Left ventricle myocardium inferior (tissue), 1 donor: Measurements from ENCODE around the gene MRPL30. TPM values are rescaled to one million over a fixed set of nuclear protein-coding genes. Genes with fewer than 3 reads are reported as not detected.

ENCODE experiments used
- DNase-seq: peaks from one replicate; pipeline ENCODE4 v3.0.0-alpha.2; 2020
- H3K27ac ChIP-seq: fragments of 200-600 bp; replicated peaks from 2 replicates; pipeline ENCODE4 v1.8.0; 2021
- H3K27me3 ChIP-seq: fragments of 200-600 bp; 2 replicates; pipeline ENCODE4 v1.8.0; 2021; ENCODE audit warnings: low read depth
- H3K36me3 ChIP-seq: fragments of 200-600 bp; 2 replicates; pipeline ENCODE4 v1.8.0; 2021
- H3K4me1 ChIP-seq: fragments of 200-600 bp; 2 replicates; pipeline ENCODE4 v1.8.0; 2021
- H3K4me3 ChIP-seq: fragments of 200-600 bp; 2 replicates; pipeline ENCODE4 v1.8.0; 2021; ENCODE audit warnings: mild to moderate bottlenecking, moderate library complexity
- H3K9me3 ChIP-seq: fragments of 200-600 bp; replicated peaks from 2 replicates; pipeline ENCODE4 v1.8.0; 2021
- CTCF ChIP-seq: fragments of 200-600 bp; IDR thresholded peaks from 2 replicates; pipeline ENCODE4 v1.8.0; 2021; ENCODE audit warnings: antibody characterized with exemption, mild to moderate bottlenecking, borderline replicate concordance
- intact Hi-C: fragments of 100-400 bp; cut with micrococcal nuclease; formaldehyde crosslinking; loops from one replicate; pipeline ENCODE4 v1.11.0; 2022
- total RNA-seq: library from RNA; stranded (reverse); fragmentation: NEBNext Ultra II Directional; extraction: Animal tissue kit (Norgen Biotek cat#: 25700); gene quantifications from one replicate; pipeline ENCODE4 v1.2.1, GENCODE V29; 2021
- donor health status: DM: no; HTN: yes; CAD: no; lungs with severe emphysema.

MRPL30 gene
- total RNA-seq, 1 donor from 2014 or later = 34.8 TPM

- peak within 1 kb of the TSS; percentile 89 for H3K27ac ChIP-seq
- peaks cover 30% of the 10 kb centered on the region for H3K36me3 ChIP-seq
- peaks cover 34% of the 10 kb centered on the region for H3K4me1 ChIP-seq
- H3K4me3 ChIP-seq = peak within 1 kb of the TSS; percentile 75
- H3K9me3 ChIP-seq = no peaks in the 10 kb centered on the region
- intact Hi-C loops = no loop called here
- H3K27me3 ChIP-seq = no peaks in the 10 kb centered on the region
- no peak for TF ChIP-seq CTCF
- DNase-seq = peak; percentile 92
Measured at GRCh38 chr2:99154643-99155536, 26.1 kb upstream of the MRPL30 start, which contains the start of the genes LIPT1 and TSGA10. Gene LIPT1, plus strand, starts transcription at chr2:99154967. Its CDS starts 6,991 bp downstream, at chr2:99161958. Gene TSGA10, minus strand, starts transcription at chr2:99154942. Its CDS starts 45,503 bp downstream, at chr2:99109439.

DNA sequence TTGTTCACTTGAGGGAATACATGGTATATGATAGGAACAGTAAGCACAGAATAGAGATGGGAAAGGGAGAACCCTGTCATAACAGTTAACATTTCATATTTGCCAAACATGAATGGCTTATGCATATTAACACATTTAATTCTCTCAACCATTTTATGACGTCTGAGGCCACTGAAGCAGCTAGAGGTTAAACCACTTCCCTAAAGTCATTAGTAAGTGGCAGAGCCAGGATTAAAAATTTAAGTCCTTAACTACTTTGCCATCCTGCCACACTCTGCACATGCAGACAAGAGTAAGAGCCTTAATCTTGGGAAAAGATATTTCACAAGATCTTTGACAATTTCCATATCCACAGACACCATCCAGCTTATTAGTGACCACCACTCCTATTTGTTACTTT lies 24.1 kb upstream of the MRPL30 start:
- TF ChIP-seq CTCF = no peak
- intact Hi-C loops = no loop called here
- Histone ChIP-seq H3K9me3 (no peaks in the 10 kb centered on the region), H3K27me3 (no peaks in the 10 kb centered on the region), H3K4me1 (peaks cover 34% of the 10 kb centered on the region), H3K4me3 (no peak overlapping the region), H3K36me3 (peaks cover 34% of the 10 kb centered on the region), H3K27ac (no peak overlapping the region)
- DNase-seq = no peak

GRCh38 chr2:99158599-99158998 lies 22.4 kb upstream of the MRPL30 start:
- no peak for DNase-seq
- no peaks in the 10 kb centered on the region for H3K9me3 ChIP-seq
- H3K27me3 ChIP-seq = no peaks in the 10 kb centered on the region
- TF ChIP-seq CTCF = no peak
- H3K4me3 ChIP-seq = no peak overlapping the region
- H3K36me3 ChIP-seq = peaks cover 49% of the 10 kb centered on the region
- no peak overlapping the region for H3K27ac ChIP-seq
- intact Hi-C loops = no loop called here
- peaks cover 29% of the 10 kb centered on the region for H3K4me1 ChIP-seq

DNA sequence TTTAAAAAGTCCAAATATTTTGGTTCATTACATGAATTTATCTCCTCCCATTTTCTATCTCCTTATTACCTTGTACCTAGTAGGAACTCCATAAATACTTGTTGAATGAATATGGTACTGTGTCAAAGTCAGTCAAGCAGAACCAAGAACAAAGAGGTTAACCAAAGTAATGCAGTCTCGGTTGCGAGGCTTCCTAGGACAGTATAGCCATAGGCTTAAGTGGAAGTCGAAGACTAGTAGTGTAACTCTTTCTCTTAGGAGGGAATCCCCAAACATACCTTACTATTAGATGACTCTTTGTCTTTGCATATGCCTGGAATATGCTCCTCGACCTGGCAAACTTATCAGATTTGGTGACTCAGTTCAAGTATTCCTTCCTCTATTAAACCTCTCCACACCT lies 21.4 kb upstream of the MRPL30 start:
- TF ChIP-seq CTCF = no peak
- H3K27ac ChIP-seq = no peak overlapping the region
- H3K36me3 ChIP-seq = peaks cover 49% of the 10 kb centered on the region
- intact Hi-C loops = no loop called here
- peaks cover 19% of the 10 kb centered on the region for H3K4me1 ChIP-seq
- DNase-seq = no peak
- H3K9me3 ChIP-seq = no peaks in the 10 kb centered on the region
- H3K27me3 ChIP-seq = no peaks in the 10 kb centered on the region
- H3K4me3 ChIP-seq = no peak overlapping the region

GRCh38 chr2:99166218-99166617 lies 14.8 kb upstream of the MRPL30 start:
- intact Hi-C loops = no loop called here
- Histone ChIP-seq H3K4me3 (no peak overlapping the region), H3K4me1 (peaks cover 5% of the 10 kb centered on the region), H3K36me3 (peaks cover 60% of the 10 kb centered on the region), H3K27me3 (no peaks in the 10 kb centered on the region), H3K9me3 (no peaks in the 10 kb centered on the region), H3K27ac (no peak overlapping the region)
- no peak for TF ChIP-seq CTCF
- no peak for DNase-seq
